Muscle of back (tissue), 11 donors: Measurements from ENCODE around the gene NEMP2. TPM values are rescaled to one million over a fixed set of nuclear protein-coding genes. Genes with fewer than 3 reads are reported as not detected.
A peak's percentile ranks its signal among the peaks of the same experiment; 100 is the strongest.

Experiments
- DNase-seq, 3 donors: peaks; one replicate each; pipeline versions ENCODE4 v3.0.0 to v3.0.0-alpha.2; 2013
- polyA plus RNA-seq, 10 donors: library from polyadenylated mRNA; unstranded; fragments of 120-200 nt; gene quantifications; one replicate each; pipeline ENCODE4 v1.2.1, GENCODE V29; 2013; ENCODE audit not compliant: insufficient read length in 10 of 10

The NEMP2 gene
- polyA plus RNA-seq, 10 donors: 4.6 to 9.6 (median 7.1) TPM

GRCh38 chr2:190561094-190561493 is 26.6 kb upstream of the NEMP2 start:
- DNase-seq: no peak

DNA sequence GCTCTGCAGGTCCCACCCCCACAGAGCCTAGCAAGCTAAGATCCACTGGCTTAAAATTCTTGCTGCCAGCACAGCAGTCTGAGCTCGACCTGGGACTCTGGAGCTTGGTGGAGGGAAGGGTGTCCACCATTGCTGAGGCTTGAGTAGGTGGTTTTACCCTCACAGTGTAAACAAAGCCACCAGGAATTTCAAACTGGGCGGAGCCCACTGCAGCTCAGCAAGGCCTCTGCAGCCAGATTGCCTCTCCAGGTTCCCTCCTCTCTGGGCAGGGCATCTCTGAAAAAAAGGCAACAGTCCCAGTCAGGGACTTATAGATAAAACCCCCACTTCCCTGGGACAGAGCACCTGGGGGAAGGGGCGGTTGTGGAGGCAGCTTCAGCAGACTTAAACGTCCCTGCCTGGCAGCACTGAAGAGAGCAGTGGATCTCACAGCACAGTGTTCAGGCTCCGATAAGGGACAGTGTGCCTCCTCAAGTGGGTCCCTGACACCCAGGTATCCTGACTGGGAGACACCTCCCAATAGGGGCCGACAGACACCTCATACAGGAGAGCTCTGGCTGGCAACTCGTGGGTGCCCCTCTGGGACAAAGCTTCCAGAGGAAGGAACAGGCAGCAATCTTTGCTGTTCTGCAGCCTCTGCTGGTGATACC is 20.0 kb upstream of the NEMP2 start:
- no peak for DNase-seq

DNA sequence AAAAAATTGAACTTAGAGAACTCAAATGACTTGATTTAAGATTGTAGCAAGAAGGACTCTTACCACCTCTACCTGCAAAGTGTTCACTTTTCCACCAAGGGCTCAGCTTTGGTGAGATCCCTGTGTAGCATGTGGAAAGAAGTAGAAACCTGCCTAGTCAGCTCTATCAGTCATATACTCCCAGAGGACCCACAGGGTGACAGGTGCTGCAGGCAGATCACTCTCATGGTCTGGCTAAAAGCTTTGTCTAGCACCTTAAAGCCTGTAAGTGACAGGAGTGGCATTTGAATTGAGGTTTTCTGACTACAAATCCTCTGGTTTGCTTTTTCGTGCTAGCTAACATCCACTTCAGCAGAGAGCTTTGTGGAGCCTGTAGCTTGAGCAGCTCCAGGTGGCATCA is 18.7 kb upstream of the NEMP2 start:
- DNase-seq: no peak

- no peak for DNase-seq
Measured at GRCh38 chr2:190551928-190552327, 17.4 kb upstream of the NEMP2 start.

DNA sequence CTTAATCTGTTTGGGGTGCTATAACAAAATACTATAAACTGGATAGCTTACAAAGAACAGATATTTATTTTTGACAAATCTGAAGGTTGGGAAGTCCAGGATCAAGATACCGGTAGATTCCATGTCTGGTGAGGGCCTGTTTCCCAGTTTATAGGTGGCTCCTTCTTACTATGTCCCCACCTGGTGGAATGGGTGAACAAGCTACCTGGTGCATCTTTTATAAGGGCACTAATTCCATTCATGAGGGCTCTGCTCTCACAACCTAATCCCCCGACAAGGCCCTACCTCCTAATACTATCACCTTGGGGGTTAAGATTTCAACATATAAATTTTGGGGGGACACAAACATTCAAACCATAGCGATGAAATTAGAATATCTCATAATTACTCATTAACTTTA is 15.6 kb upstream of the NEMP2 start:
- no peak for DNase-seq

GRCh38 chr2:190547886-190548285 is 13.4 kb upstream of the NEMP2 start:
- no peak for DNase-seq

GRCh38 chr2:190546734-190547133 is 12.2 kb upstream of the NEMP2 start:
- DNase-seq: no peak

DNA sequence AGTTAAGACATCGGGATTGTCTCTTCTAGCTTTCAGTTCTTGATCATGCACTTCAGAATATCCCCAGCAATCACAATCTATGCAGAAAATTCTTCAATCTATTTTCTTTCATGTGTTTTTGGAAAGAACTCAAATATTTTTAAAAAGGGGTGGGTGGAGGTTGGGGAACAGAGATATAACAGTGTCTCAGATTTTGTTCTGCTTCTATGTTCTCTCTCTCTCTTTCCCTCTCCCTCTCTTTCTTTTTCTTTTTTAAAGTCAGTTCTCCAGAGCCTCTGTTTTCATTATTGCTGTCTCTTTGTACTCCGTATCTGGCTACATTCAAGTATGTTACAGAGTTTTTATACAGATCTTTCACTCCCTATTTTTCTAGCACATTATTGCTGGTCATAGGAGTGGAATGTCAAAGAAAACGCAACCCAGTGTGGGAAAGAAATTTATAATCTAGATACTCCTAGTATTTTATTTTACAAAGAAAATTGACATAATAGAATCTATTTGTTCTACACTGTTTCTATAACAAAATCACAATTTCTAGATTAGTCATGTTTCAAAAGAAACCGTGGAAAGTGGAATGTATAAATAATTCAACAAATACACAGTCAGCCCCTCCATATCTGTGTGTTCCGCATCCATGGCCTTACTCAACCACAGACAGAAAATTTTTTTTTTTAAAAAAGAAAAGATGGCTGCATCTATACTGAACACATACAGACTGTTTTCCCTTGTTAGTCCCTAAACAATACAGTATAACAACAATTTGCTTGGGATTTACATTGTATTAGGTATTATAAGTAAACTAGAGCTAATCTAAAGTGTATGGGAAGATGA is 11.2 kb upstream of the NEMP2 start:
- DNase-seq: no peak

GRCh38 chr2:190545093-190545492 is 10.6 kb upstream of the NEMP2 start:
- DNase-seq: no peak

GRCh38 chr2:190540048-190540447 is 5.5 kb upstream of the NEMP2 start:
- DNase-seq: no peak

DNA sequence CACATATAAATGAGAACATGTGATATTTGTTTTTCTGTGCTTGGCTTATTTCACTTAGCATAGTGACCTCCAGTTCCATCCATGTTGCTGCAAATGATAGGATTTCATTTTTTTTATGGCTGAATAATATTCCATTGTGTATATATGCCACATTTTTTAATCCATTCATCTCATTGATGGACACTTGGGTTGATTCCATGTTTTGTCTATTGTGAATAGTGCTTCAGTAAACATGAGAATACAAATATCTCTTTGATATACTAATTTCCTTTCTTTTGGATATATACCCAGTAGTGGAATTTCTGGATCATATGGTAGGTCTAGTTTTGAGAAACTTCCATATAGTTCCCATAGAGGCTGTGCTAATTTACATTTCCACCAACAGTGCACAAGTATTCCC is 3.7 kb upstream of the NEMP2 start:
- DNase-seq: no peak

GRCh38 chr2:190537765-190538164 is 3.2 kb upstream of the NEMP2 start:
- peak in 1 of 3 donors; percentile 14 for DNase-seq

- DNase-seq: peak in 1 of 3 donors; percentile 44
Measured at GRCh38 chr2:190535586-190535985, 1.1 kb upstream of the NEMP2 start.

GRCh38 chr2:190535121-190535439 is 558 bp upstream of the NEMP2 start:
- no peak for DNase-seq

GRCh38 chr2:190533968-190534309 is 583 bp downstream of the NEMP2 start:
- DNase-seq: no peak

- peak in 1 of 3 donors; percentile 34 for DNase-seq
Measured at GRCh38 chr2:190533175-190533967, 1.2 kb downstream of the NEMP2 start.

GRCh38 chr2:190532581-190532980 is 1.9 kb downstream of the NEMP2 start:
- DNase-seq: peak in 1 of 3 donors; percentile 34

GRCh38 chr2:190530248-190530900 is 4.1 kb downstream of the NEMP2 start:
- peak in 2 of 3 donors; percentile 30 to 55 for DNase-seq

- DNase-seq: no peak
Measured at GRCh38 chr2:190529486-190530247, 4.9 kb downstream of the NEMP2 start.

GRCh38 chr2:190528521-190529001 is 6.0 kb downstream of the NEMP2 start:
- peak in 1 of 3 donors; percentile 14 for DNase-seq

- DNase-seq: no peak
Measured at GRCh38 chr2:190527918-190528317, 6.6 kb downstream of the NEMP2 start.
